Gastroesophageal sphincter (tissue), 3 donors: Measurements from ENCODE around the gene GPR68.

ENCODE experiments used
- POLR2A ChIP-seq, 2 donors: fragments of 450-650 bp; IDR thresholded peaks; one replicate each; pipeline ENCODE4 v1.6.1; 2017; ENCODE audit warnings: antibody characterized with exemption in 2 of 2, mild to moderate bottlenecking in 2 of 2, moderate library complexity in 1 of 2
- POLR2AphosphoS5 ChIP-seq: sonication (generic); formaldehyde crosslinking; IDR thresholded peaks from one replicate; pipeline ENCODE4 v1.6.1; 2017; ENCODE audit warnings: antibody characterized with exemption
- TF ChIP-seq, protein P1 (sequence below), 4 experiments: fragments of 200-600 bp in 2 of 4; fragments of 450-650 bp in 2 of 4; sonication (generic) in 1 of 4; IDR thresholded peaks; one replicate each; pipeline ENCODE4 v1.5.1; 2017 to 2019; ENCODE audit warnings: antibody characterized with exemption in 4 of 4, mild to moderate bottlenecking in 2 of 4, moderate library complexity in 2 of 4

DNA sequence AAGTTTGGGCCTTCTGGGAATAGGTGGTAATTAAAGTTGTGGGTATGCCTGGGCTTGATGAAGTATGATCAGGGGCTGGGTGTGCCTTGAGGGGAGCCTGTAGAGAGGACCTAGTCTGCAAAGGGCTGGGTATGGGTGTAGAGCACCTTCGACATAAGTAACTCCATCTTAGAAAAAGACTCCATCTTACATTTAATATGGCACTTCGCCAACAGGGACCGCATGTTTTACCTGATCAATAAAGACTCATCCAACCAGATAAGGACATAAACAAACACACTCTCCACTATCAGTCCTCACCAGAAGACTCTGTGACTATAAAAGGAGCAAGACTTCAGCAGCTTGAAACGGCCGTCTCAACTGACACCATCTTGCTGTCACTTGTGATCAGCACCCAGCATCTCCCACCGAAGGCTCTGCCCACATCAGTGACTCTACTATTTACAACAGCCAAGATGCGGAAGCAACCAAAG is 23.5 kb upstream of the GPR68 start:
- TF ChIP-seq, protein P1, sequence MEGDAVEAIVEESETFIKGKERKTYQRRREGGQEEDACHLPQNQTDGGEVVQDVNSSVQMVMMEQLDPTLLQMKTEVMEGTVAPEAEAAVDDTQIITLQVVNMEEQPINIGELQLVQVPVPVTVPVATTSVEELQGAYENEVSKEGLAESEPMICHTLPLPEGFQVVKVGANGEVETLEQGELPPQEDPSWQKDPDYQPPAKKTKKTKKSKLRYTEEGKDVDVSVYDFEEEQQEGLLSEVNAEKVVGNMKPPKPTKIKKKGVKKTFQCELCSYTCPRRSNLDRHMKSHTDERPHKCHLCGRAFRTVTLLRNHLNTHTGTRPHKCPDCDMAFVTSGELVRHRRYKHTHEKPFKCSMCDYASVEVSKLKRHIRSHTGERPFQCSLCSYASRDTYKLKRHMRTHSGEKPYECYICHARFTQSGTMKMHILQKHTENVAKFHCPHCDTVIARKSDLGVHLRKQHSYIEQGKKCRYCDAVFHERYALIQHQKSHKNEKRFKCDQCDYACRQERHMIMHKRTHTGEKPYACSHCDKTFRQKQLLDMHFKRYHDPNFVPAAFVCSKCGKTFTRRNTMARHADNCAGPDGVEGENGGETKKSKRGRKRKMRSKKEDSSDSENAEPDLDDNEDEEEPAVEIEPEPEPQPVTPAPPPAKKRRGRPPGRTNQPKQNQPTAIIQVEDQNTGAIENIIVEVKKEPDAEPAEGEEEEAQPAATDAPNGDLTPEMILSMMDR (IDR thresholded peaks at IDR 0.05), result no peak
- TF ChIP-seq POLR2AphosphoS5 (no peak), POLR2A (IDR thresholded peaks at IDR 0.05) (no peak)
